HL-60 (cell line): Measurements from ENCODE around the gene PPP1CC.

Source experiments
- DNase-seq, 2 experiments: peaks; one replicate each; pipeline ENCODE4 v3.0.0-alpha.2; 2010 to 2020; ENCODE audit warnings: low read depth in 1 of 2, low spot score in 1 of 2
- H3K27ac ChIP-seq: fragments of 250-450 bp; sonication (Bioruptor Pico); replicated peaks from 2 replicates; pipeline ENCODE4 v1.5.1; 2020; ENCODE audit warnings: mild to moderate bottlenecking, moderate library complexity
- H3K27me3 ChIP-seq: fragments of 250-450 bp; sonication (Bioruptor Pico); 2 replicates; pipeline ENCODE4 v1.5.1; 2021; ENCODE audit warnings: mild to moderate bottlenecking, moderate library complexity; ENCODE audit not compliant: insufficient read depth, poor library complexity, severe bottlenecking
- H3K4me3 ChIP-seq: replicated peaks from 2 replicates; pipeline ENCODE4 v1.5.1; 2011; ENCODE audit warnings: mild to moderate bottlenecking, control low read depth, low read length; ENCODE audit not compliant: insufficient read depth
- GABPA ChIP-seq: IDR thresholded peaks from 2 replicates; pipeline ENCODE4 v1.6.1; 2012; ENCODE audit warnings: low read depth
- POLR2AphosphoS5 ChIP-seq: IDR thresholded peaks from 2 replicates; pipeline ENCODE4 v1.6.1; 2012; ENCODE audit warnings: low read depth
- SPI1 ChIP-seq: IDR thresholded peaks from 2 replicates; pipeline ENCODE4 v1.6.1; 2012; ENCODE audit warnings: low read depth, mild to moderate bottlenecking, borderline replicate concordance
- TF ChIP-seq, protein P1 (sequence below): IDR thresholded peaks from 2 replicates; pipeline ENCODE4 v1.6.1; 2012; ENCODE audit warnings: low read depth; ENCODE audit not compliant: insufficient replicate concordance
- TF ChIP-seq, protein P2 (sequence below): IDR thresholded peaks from one replicate; pipeline ENCODE4 v1.5.1; 2011; ENCODE audit warnings: low read length, control low read depth, inconsistent platforms; ENCODE audit not compliant: insufficient read depth

PPP1CC gene

DNA sequence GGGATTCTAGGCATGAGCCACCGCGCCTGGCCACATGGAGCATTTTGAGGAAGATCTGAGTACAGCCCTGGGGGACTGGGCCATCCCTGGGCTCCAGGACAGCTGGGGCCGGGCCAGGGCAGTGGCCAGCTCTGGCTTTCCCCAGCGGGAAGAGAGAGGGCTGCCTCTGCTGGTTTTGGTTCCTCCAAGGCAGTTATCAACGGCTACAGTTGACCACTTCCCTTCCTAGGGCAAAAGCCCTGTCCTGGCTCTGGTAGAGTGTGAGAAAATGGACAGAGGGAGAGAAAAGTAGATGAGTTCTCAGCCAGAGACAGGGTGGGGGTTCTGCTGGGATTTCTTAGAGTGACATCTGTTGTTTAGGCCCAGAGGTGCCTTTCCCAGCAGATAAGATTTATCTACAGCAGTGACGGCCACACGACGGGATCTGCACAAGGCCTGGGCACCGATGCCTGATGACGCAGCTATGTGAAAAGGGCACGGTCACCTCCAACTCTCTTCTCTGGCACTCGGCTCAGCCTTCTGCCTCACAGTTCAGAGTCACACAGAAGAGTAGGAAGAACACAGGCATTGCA is 48.3 kb downstream of the PPP1CC start:
- peak in 1 of 2 experiments; percentile 59 for DNase-seq
- peak; percentile 68; the same call in 1 of the 2 replicates for TF ChIP-seq SPI1
- TF ChIP-seq, protein P1, sequence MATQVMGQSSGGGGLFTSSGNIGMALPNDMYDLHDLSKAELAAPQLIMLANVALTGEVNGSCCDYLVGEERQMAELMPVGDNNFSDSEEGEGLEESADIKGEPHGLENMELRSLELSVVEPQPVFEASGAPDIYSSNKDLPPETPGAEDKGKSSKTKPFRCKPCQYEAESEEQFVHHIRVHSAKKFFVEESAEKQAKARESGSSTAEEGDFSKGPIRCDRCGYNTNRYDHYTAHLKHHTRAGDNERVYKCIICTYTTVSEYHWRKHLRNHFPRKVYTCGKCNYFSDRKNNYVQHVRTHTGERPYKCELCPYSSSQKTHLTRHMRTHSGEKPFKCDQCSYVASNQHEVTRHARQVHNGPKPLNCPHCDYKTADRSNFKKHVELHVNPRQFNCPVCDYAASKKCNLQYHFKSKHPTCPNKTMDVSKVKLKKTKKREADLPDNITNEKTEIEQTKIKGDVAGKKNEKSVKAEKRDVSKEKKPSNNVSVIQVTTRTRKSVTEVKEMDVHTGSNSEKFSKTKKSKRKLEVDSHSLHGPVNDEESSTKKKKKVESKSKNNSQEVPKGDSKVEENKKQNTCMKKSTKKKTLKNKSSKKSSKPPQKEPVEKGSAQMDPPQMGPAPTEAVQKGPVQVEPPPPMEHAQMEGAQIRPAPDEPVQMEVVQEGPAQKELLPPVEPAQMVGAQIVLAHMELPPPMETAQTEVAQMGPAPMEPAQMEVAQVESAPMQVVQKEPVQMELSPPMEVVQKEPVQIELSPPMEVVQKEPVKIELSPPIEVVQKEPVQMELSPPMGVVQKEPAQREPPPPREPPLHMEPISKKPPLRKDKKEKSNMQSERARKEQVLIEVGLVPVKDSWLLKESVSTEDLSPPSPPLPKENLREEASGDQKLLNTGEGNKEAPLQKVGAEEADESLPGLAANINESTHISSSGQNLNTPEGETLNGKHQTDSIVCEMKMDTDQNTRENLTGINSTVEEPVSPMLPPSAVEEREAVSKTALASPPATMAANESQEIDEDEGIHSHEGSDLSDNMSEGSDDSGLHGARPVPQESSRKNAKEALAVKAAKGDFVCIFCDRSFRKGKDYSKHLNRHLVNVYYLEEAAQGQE, result no peak
- Histone ChIP-seq H3K27ac (peak overlapping the region; percentile 68), H3K27me3 (no peaks in the 10 kb centered on the region), H3K4me3 (no peak overlapping the region)

DNA sequence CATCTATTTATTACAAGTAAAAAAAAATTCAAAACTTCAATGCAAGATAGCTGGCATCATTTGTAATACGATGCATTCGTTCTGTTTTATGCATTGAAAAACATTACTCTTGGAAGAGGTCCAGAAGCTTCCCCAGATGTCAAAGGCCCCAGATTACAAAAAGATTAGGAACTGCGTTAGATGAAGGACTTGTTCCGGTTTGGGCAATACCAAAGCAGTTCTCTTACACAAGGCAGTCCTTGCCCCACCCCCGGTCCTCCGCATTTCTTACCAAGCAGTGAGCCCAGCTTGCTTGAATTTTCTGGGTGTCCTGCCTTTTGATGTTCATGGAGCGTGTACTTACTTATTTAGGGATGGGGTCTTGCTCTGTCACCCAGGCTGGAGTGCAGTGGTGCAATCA is 49.0 kb downstream of the PPP1CC start:
- H3K27me3 ChIP-seq, result no peaks in the 10 kb centered on the region
- peak; percentile 90 to 95 for DNase-seq
- no peak overlapping the region for H3K4me3 ChIP-seq
- H3K27ac ChIP-seq, result peak overlapping the region; percentile 68
- peak; percentile 50 for TF ChIP-seq GABPA
- peak; percentile 42; the same call in 1 of the 2 replicates for TF ChIP-seq SPI1
- peak; percentile 85 for TF ChIP-seq POLR2AphosphoS5
- TF ChIP-seq, protein P1, result no peak

DNA sequence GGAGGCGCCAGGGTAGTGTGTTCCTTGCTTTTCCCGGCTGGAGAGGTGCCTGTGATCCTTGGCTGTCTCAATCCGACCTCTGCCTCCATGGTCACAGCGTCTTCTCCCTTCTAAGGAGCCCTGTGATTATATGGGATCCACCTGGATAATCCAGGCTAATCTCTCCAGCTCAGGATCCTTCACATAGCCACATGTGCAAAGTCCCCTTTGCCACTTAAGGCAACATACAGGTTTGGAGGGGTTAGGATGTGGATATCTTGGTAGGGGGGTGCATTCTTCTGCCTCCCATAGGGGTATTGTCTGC is 52.6 kb downstream of the PPP1CC start:
- Histone ChIP-seq H3K27me3 (no peaks in the 10 kb centered on the region), H3K27ac (peak overlapping the region; percentile 71), H3K4me3 (no peak overlapping the region)
- TF ChIP-seq, protein P2, sequence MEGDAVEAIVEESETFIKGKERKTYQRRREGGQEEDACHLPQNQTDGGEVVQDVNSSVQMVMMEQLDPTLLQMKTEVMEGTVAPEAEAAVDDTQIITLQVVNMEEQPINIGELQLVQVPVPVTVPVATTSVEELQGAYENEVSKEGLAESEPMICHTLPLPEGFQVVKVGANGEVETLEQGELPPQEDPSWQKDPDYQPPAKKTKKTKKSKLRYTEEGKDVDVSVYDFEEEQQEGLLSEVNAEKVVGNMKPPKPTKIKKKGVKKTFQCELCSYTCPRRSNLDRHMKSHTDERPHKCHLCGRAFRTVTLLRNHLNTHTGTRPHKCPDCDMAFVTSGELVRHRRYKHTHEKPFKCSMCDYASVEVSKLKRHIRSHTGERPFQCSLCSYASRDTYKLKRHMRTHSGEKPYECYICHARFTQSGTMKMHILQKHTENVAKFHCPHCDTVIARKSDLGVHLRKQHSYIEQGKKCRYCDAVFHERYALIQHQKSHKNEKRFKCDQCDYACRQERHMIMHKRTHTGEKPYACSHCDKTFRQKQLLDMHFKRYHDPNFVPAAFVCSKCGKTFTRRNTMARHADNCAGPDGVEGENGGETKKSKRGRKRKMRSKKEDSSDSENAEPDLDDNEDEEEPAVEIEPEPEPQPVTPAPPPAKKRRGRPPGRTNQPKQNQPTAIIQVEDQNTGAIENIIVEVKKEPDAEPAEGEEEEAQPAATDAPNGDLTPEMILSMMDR, result no peak
- no peak for TF ChIP-seq GABPA
- no peak for TF ChIP-seq SPI1
- TF ChIP-seq, protein P1, result no peak
- TF ChIP-seq POLR2AphosphoS5, result no peak
- DNase-seq, result no peak

DNA sequence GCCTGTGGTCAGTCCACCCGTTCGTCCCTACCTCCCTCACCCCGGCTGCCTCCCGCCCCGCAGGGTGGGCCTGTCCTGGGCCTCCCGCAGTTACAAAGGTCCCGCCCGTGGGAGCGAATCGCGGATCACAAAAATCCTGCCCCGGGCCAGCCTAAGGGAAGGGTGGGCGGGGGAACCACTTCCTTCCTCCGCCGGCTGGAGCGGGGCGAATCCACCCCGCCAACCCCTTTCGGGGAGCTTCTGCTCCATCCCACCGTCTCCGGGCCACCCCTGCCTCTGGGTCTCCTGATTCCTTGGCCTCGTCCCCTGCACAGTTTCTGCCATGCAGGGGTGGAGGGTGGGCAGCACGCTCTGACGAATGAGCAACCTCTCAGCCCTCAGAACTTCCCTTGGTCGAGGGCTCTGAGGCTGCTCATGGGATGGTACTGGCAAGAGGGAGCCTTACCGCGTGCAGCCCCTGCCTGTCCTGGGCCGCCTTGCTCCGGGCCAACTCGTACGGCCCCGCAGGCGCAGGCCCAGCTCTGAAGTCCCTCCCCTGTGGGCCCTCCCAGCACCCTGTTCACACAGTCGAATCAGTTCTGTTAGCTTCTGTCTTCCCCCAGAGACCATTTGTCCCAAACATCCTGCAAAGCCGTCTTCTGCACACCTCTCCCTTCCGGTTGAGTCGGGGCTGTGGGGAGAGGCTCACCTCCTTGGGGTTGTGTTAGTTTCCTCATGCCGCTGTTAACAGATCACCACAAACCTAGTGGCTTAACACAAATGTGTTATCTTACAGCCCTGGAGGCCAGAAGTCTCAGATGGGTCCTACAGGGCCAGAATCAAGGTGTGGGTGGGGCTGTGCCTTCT is 53.2 kb downstream of the PPP1CC start:
- TF ChIP-seq, protein P1, result no peak
- 0 out of 2 replicates have a peak, but pooled peaks have one; percentile 13 for TF ChIP-seq GABPA
- TF ChIP-seq SPI1, result peak; percentile 49; the same call in 1 of the 2 replicates
- DNase-seq, result peak; percentile 67 to 73
- peak overlapping the region; percentile 61 for H3K4me3 ChIP-seq
- peak overlapping the region; percentile 71 for H3K27ac ChIP-seq
- no peaks in the 10 kb centered on the region for H3K27me3 ChIP-seq
